Sciatic nerve (tissue), 2 donors: ENCODE results near the gene MATN4. TPM values are rescaled to one million over a fixed set of nuclear protein-coding genes. Genes with fewer than 3 reads are reported as not detected.

ENCODE experiments used
- ATAC-seq: fragments of 200-7000 bp; cut with Tn5 transposase; one replicate; pipeline ENCODE4 v1.9.1; 2020; ENCODE audit warnings: mild to moderate bottlenecking, moderate library complexity
- DNase-seq: peaks from one replicate; pipeline ENCODE4 v3.0.0-alpha.2; 2020; ENCODE audit warnings: low spot score
- intact Hi-C: fragments of 100-400 bp; cut with DNase I; formaldehyde crosslinking; loops from one replicate; pipeline ENCODE4 v1.14.2; 2022
- total RNA-seq: library from RNA; stranded (reverse); fragmentation: NEBNext Ultra II Directional; extraction: Animal tissue kit (Norgen Biotek cat#: 25700); gene quantifications from one replicate; pipeline ENCODE4 v1.2.1, GENCODE V29; 2021
- donor health status: DM: no; HTN: no; CAD: no.
- donor health status: DM: no; HTN: no; CAD: no.

The MATN4 gene
- total RNA-seq, 1 donor from 2014 or later = 0.22 TPM

DNA sequence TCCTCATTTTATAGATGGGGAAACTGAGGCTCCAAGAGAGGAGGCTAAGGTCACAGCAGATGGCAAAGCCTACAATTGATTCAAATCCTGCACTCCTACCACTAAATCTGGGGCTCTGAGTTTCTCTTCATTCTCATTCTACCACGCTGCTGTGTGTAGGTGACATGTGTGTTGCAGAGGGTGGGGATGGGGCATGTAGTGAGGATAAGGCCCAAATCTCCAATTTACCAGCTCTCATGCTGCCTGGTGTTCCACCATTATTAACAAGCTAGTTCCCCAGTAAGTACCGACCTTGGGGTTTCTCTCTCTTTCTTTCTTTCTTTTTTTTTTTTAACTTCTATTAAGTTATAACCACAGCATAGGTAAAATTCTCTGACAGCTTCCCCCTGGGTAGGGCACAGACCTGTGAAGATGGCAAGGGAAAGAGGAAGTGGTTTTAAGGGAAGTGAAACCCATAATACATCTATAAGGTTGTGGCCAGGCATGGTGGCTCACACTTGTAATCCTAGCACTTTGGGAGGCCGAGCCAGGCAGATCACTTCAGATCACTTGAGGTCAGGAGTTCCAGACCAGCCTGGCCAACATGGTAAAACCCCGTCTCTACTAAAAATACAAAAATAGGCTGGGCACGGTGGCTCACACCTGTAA lies 13.0 kb upstream of the MATN4 start:
- DNase-seq (no peak), ATAC-seq (no peak)
- intact Hi-C loops = no loop called here

DNA sequence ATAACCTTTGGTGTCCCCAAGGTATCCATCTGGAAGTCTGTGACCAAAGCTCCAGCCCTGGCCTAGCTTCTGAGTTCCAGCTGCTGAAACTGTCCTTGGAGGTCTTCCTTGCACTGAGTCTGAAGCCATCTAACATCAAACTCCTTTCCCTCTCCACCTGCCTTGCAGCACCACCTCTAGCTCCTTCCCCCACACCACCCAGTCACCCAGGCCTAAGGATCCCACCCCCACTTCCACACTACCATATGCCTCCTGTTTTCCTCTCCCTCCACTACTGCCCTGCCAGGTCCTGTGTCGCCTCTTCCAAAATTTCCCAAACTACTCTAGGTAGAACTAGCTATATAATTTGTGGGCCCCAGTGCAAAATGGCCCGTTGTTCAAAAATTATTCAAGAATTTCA lies 10.8 kb upstream of the MATN4 start:
- no peak for ATAC-seq
- DNase-seq = no peak
- intact Hi-C loops = loop anchor here (10.0 kb wide), 2 partner anchors 126 to 446 kb away; no protein-coding TSS in a partner anchor

DNA sequence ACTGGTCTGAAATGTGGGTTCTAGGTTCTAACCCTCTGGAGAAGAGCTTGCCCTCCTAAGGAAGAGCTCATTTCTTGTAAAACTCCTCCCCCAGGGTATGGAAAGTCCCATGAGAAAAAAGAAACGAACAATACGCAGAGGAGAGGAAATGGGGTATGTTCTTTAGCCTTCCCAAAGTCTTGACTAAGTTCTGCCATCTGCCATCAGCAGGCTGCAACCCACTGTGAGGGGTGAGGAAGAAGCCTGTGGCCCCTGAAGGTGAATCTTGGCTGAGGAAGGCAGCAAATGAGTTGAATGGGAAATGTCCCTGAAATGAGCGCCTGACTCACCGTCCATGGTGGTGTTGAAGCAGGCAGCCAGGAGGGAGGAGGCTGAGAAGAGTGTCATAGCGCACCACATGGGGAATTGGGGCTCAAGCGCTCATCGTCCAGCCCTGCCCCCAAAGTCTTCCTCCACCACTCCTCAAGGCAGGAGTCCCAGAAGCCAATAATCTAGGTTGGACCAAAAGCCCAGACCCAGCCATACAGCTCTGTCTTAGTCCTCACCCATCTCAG lies 10.4 kb upstream of the MATN4 start:
- ATAC-seq (no peak), DNase-seq (no peak)
- intact Hi-C loops = loop anchor here (10.0 kb wide), 2 partner anchors 126 to 446 kb away; no protein-coding TSS in a partner anchor

DNA sequence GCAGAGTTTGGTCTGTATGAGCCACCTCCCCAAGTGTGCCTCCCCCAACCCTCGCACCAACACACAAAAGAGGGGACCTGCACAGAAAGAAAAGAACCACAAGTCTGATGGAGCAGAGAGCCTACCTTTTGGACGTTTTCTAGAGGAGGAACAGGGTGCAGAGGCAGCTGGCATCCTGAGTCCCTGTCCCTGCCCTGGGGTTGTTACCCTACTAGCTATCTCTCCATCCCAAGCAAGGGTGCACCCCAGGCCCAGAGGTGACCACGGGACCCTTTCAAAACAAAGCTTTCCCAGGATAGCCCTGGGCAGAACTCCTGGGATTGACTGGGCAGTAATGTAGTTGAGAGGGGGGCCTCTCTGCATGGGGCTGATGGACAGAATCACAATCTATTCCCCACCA lies 9.7 kb upstream of the MATN4 start:
- intact Hi-C loops = loop anchor here (10.0 kb wide), 2 partner anchors 127 to 447 kb away; no protein-coding TSS in a partner anchor
- DNase-seq (no peak), ATAC-seq (no peak)

DNA sequence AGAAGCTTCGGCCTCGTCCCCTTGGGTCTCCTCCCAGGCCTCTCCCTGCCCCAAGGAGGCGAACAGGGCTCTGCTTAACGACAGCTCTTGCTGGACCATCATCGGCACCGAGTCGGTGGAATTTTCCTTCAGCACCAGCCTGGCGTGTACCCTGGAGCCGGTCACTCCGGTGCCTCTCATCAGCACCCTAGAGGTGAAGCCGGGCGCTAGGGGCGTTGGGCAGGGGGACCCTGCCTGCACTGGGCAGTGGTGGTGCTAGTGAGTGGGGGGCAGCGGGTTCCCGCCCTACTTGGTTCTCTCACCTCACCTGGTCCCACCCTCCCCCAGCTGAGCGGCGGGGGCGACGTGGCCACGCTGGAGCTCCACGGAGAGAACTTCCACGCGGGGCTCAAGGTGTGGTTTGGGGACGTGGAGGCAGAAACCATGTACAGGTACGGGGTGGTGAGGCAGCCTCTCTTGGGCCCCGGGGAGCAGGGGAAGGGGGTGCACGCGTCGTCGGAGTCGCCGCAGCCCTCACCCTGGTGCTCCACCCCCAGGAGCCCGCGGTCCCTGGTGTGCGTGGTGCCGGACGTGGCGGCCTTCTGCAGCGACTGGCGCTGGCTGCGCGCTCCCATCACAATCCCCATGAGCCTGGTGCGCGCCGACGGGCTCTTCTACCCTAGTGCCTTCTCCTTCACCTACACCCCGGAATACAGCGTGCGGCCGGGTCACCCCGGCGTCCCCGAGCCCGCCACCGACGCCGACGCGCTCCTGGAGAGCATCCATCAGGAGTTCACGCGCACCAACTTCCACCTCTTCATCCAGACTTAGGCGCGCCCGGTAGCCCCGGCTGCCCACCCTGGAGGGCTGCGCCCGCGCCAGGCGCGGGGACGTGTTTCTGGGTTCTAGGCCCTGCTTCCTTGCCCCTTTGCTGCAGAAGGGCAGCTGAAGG lies 8.3 kb upstream of the MATN4 start:
- DNase-seq = no peak
- no peak for ATAC-seq
- intact Hi-C loops = loop anchor here (10.0 kb wide), 2 partner anchors 128 to 448 kb away; no protein-coding TSS in a partner anchor

DNA sequence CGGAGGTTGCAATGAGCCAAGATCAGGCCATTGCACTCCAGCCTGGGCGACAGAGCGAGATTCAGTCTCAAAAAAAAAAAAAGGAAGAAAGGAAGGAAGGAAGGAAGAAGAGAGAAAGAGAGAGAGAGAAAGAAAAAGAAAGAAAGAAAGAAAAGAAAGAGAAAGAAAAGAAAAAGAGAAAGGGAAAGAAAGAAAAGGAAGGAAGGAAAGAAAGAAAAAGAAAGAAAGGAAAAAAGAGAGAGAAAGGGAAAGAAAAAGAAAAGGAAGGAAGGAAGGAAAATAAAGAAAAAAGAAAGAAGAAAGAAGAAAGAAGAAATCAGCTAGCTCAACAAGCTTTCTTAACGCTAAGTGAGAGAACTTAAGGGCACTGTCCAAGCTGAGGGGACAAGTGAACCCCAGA lies 7.6 kb upstream of the MATN4 start:
- no peak for ATAC-seq
- no peak for DNase-seq
- intact Hi-C loops = loop anchor here (10.0 kb wide), 2 partner anchors 129 to 449 kb away; no protein-coding TSS in a partner anchor

DNA sequence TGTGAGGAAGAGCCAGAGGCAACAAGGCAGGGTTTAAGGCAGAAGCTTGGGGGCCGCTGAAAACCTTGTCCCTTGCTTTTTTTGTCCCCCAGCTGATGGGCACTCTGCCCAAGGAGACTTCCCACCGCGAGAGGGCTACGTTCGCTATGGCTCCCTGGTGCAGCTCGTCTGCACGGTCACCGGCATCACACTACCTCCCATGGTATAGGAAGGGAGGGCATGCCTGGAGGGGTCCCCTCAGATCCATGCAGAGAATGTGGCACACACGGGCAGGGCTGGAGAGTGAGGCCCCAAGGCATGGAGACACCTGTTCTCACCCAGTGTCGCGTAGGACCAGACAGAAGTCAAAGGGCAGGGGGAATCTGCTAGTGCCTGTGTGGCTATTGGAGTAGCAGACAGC lies 5.8 kb upstream of the MATN4 start:
- DNase-seq (no peak), ATAC-seq (no peak)
- intact Hi-C loops = loop anchor here (10.0 kb wide), 2 partner anchors 131 to 451 kb away; no protein-coding TSS in a partner anchor

DNA sequence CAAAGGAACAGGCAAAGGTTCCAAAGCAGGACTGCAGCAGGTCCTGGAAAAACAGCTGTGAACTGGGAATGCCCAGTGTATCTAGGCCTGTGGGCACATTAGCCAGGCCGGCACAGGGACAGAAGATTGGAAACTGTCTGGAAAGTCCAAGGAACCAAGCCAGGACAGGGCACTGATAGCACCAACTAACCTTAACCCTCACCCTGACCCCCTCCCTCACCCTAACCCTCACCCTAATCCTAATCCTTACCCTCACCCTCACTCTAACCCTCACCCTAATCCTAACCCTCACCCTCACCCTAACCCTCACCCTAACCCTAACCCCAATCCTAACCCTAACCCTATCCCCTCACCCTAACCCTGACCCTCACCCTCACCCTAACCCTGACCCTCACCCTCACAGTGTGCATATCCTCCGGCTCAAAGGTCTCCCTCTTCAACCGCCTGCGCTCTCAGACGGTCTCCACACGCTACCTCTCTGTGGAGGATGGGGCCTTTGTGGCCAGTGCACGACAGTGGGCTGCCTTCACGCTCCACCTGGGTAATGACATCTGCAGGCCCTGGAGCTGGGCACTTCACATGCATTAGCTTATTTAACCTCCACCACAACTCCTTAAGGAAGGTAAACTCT lies 5.1 kb upstream of the MATN4 start:
- intact Hi-C loops = loop anchor here (10.0 kb wide), 2 partner anchors 132 to 452 kb away; no protein-coding TSS in a partner anchor
- DNase-seq (no peak), ATAC-seq (no peak)

DNA sequence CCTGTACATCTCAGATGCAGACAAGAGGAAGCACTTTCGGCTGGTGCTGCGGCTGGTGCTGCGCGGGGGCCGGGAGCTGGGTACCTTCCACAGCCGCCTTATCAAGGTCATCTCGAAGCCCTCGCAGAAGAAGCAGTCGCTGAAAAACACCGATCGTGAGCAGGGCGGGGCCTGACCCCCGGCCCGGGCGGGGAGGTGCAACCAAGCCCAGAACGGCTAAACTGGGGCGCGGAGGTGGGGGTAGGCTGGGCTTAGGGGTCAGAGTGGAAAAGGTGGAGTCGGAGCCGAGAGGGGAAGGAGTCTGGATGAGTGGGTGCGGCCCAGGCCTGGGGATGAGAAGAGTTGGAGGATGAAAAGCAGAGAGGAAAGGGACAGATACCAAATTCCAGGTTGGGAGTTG lies 4.1 kb upstream of the MATN4 start:
- intact Hi-C loops = loop anchor here (10.0 kb wide), 2 partner anchors 133 to 453 kb away; no protein-coding TSS in a partner anchor
- DNase-seq (no peak), ATAC-seq (no peak)

DNA sequence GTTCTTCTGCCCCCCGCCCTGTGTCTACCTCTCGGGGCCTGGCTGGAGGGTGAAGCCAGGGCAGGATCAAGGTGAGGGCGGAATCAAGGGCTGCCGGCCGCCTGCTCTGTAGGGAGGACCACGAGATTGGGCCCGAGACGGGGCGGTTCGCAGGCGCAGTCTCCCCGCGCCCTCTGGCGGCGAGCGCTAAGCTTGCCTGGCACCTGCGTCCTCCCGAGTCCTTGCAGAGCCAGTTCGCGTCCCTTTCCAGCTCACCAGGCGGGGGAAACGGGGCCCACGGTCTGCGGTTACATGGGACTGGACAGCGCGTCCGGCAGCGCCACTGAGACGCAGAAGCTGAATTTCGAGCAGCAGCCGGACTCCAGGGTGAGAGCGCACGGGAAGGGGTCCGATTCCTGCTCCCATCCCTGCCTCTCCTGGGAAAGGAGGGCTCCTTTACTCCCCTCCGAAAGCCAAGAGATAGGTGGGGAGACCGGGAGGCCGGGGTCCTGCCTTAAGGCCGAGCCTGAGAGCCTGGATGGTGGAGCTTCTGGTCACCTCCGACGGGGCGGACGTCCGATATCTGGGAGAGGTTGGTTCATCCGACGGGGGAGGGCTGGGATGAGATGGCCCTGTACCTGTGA lies 3.6 kb upstream of the MATN4 start:
- ATAC-seq = peak; percentile 81
- intact Hi-C loops = loop anchor here (10.0 kb wide), 2 partner anchors 133 to 453 kb away; no protein-coding TSS in a partner anchor
- DNase-seq = peak; percentile 78

DNA sequence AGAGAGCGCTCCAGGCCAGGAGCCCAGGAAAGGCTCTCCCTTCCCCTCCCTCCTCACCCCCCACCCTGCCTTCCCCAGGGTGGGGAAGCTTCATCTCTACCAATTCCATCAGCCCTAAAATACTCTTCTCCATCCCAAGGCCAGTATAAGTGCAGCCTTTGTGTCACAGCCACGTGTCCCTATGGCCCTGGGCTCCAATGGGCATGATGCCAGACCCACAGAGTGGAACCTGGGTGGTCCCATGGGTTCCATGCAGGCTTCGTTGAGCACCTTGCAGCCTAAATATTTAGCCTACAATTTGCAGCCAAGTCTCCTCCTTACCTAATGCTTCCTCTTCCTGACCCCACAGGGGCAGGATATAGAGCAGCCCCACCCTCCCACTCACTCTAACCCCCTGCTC lies 976 bp upstream of the MATN4 start:
- ATAC-seq (no peak), DNase-seq (no peak)
- intact Hi-C loops = loop anchor here (10.0 kb wide), 1 partner anchor 294 kb away; no protein-coding TSS in a partner anchor

DNA sequence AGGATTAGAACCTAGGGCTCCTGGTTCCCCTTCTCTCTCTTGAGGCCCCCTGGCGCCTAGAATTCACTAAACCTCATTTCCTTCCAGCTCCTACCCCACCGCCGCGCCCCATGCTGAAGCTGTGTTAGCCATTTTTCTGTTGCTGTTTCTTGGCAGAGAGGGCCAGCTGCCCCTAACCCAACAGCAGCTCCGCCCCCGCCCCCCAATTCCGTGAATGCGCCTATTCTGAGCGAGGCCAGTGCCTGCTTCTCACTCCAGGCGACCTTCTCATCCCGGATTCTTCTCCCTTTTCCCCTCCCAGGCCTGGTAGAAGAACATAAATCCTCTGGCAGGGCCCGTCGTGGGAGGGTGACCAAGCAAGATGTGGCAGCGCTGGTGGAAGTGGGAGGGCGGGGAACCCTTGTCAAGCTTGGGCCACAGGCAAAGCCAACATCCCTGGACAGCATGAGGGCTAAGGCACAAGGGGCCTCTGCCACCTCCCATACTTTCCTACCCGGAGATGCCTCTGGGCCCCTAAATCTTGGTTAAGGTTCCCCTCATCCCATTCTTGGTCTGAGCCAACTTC lies 941 bp downstream of the MATN4 start:
- intact Hi-C loops = loop anchor here (10.0 kb wide), 1 partner anchor 292 kb away; no protein-coding TSS in a partner anchor
- DNase-seq (no peak), ATAC-seq (no peak)

DNA sequence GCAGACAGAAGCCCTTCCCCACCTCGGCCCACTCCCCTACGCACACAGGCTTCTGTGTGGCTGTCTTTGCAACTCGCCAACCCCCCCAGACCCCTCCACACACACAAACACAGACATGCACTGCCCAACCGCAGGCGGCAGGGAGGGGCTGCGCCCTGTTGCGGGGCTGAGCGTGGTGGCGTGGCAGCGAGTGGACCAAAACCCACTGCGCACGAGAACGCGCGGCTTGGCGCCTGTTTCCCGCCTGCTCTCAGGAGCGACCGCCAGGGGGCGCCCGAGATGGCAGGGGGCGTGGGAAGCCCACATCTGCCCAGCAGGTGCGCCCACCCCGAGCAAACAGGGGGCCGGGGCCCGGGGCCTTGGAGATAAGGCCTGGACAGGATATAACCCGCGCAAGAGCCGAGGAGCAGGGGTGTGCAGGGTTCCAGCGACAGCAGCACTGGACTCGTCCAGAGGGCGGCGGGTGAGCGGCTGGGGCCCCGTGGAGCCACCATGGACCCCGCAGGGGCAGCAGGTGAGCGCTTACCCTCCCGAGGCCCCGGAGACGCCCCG lies 1.6 kb downstream of the MATN4 start, which contains the start of gene RBPJL:
Gene RBPJL, plus strand, starts transcription at position 410 of the 552 bp plus-strand sequence. Its CDS starts 83 bp downstream, at position 493.
- intact Hi-C loops = loop anchor here (10.0 kb wide), 1 partner anchor 292 kb away; no protein-coding TSS in a partner anchor
- DNase-seq (no peak), ATAC-seq (peak; percentile 20)

DNA sequence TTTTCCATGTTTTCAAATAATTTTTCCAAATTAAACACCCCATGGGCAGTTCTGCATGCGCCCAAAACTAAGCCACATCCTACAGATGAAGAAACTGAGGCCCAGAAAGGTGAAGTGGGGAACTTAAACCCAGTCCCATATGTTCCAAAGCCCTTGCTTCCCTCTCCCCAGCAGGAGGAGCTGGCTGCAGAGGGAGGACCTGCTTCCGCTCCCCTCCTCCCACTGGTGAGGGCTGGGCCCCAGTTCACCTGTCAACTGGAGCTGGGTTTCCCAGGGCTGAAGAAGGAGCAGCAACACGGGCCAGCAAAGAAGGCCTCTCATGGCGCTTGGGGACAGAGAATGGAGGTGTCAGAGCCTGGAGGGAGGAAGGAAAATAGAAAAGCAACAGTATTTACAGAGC lies 2.8 kb downstream of the MATN4 start:
- ATAC-seq = no peak
- intact Hi-C loops = loop anchor here (10.0 kb wide), 1 partner anchor 290 kb away; no protein-coding TSS in a partner anchor
- DNase-seq = no peak

DNA sequence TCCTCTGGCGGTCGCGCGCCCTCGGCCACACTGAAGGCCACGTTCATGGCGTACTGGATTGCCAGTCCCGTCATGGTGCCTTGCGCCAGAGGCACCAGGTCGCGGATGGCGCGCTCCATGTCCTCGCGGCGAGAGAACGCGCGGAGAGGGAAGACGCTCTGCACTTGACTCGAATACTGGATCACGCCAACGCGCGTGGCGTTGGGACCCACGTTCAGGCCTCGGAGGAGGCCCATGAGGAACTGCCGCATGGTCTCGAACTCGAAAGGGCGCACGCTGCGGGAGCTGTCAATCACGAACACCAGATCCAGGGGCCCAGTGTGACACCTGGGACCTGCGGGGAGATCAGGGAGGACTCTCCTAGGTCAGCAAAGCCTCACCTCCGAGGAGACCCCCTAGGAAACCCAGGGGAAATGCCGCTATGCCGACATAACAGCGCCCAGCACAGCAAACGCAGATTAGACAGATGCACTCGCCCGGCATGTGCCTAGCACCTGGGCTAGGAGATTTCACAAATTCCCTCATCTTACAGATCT lies 3.6 kb downstream of the MATN4 start:
- DNase-seq (no peak), ATAC-seq (no peak)
- intact Hi-C loops = loop anchor here (10.0 kb wide), 1 partner anchor 290 kb away; no protein-coding TSS in a partner anchor

DNA sequence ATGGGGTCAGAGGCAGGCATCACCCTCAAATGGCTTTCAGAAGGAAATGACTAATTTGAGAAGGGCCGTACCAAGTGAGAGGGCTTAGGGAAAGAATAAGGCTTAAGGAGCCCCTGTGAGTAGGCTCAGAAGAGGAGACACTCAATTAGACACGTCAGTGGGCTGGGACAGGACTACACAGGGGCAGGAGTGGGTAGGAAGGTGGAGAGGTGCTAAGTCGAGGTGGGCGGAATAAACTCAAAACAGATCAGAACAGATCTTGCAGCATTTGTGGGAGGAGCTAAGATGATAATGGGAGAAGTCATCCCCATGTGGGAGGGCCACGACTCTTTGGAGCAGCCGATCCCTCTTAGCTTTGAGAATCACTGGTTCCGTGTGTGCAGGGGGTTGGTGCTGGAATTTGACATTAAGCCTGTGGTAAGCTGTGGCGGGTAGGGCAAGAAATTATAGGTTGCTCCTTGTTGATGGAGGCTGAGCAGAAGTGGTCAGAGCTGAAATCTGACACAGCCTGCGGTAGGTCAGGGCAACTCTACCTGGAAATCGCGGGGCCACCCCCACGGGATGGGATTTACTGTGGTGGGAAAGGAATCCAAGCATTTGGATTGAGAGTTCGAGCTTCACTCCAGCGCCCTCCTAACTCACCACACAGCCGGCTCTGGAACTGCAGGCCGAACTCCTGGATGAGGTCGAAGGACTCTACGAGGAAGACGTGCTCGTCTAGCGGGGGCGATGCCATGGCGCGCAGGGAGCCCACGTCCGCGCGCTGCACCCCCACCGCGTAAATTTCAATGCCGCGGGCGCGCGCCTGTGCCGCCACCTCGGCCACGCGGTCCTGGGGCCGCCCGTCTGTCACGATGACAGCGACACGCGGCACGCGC lies 4.3 kb downstream of the MATN4 start:
- ATAC-seq = no peak

More for the DNA sequence above, 4.3 kb downstream of the MATN4 start:
- no peak for DNase-seq
- intact Hi-C loops = loop anchor here (10.0 kb wide), 1 partner anchor 289 kb away; no protein-coding TSS in a partner anchor
